ENCODE data around the gene CHRNE.

Gene CHRNE

DNA sequence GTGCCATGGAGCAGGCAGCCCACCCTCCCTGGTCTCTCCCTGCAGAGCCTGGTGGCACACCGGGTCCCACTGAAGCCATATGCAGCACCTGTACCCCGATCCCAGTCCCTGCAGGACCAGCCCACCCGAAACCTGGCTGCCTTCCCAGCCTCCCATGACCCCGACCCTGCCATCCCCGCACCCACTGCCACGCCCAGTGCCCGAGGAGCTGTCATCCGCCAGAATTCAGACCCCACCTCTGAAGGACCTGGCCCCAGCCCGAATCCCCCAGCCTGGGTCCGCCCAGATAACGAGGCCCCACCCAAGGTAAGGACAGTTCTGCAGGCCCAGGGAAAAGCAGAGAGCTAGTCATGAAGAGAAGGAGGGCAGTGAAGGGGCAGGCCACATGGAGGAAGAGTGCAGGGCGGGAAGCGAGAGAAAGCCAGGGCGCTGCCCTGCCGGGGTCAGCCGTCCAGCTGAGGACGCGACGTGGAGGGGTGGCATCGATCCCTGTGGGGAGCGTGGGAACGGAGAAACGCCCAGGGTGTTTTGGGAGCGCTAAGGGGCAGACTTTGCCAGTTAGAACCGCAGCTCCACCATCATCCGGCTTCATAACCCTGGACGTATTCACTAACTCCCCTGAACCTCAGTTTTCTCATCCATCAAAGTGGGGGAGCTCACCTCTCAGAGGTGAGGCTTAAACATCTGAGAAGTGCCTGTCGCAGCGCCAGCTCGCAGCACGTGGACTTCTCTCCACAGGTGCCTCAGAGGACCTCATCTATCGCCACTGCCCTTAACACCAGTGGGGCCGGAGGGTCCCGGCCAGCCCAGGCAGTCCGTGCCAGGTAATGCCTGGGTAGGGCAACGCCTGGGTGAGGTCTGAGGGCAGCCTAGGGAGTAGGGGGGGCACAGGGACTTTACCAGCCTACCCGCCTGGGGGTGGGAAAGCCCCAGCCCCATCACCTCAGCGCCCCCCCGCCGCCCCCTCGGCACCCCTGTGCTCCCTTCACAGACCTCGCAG lies 11.2 kb downstream of the CHRNE start:
- Histone ChIP-seq H3K9ac (no peak overlapping the region), H3K4me2 (no peak overlapping the region), H4K20me1 (ENCODE audit: insufficient read depth) (no peaks in the 10 kb centered on the region), H3K4me3 (IDR thresholded peaks at IDR 0.05; ENCODE audit: insufficient read depth, low read depth, low read length) (no peak overlapping the region), H3K27me3 (ENCODE audit: insufficient read depth, low read depth) (no peaks in the 10 kb centered on the region), H2AFZ (ENCODE audit: low read depth) (no peak overlapping the region), H3K27ac (no peak overlapping the region), H3K4me1 (ENCODE audit: low read depth, poor library complexity, severe bottlenecking) (no peaks in the 10 kb centered on the region), H3K36me3 (ENCODE audit: insufficient read depth) (no peaks in the 10 kb centered on the region), H3K79me2 (ENCODE audit: insufficient read depth, low read depth) (no peaks in the 10 kb centered on the region)
- TF ChIP-seq, protein P1, sequence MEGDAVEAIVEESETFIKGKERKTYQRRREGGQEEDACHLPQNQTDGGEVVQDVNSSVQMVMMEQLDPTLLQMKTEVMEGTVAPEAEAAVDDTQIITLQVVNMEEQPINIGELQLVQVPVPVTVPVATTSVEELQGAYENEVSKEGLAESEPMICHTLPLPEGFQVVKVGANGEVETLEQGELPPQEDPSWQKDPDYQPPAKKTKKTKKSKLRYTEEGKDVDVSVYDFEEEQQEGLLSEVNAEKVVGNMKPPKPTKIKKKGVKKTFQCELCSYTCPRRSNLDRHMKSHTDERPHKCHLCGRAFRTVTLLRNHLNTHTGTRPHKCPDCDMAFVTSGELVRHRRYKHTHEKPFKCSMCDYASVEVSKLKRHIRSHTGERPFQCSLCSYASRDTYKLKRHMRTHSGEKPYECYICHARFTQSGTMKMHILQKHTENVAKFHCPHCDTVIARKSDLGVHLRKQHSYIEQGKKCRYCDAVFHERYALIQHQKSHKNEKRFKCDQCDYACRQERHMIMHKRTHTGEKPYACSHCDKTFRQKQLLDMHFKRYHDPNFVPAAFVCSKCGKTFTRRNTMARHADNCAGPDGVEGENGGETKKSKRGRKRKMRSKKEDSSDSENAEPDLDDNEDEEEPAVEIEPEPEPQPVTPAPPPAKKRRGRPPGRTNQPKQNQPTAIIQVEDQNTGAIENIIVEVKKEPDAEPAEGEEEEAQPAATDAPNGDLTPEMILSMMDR (conservative IDR thresholded peaks at IDR 0.05; ENCODE audit: low read depth, low read length): no peak

DNA sequence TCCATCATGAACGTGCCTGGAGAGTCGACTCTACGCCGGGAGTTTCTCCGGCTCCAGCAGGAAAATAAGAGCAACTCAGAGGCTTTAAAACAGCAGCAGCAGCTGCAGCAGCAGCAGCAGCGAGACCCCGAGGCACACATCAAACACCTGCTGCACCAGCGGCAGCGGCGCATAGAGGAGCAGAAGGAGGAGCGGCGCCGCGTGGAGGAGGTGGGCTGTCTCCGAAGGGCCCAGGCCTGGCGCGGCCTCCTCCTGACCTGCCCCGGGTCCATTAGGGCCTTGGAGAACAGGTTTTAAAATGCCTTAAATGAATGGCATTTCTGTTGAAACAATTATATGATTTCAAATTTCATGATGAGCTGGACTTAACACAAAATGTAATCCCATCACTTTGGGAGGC lies 15.3 kb downstream of the CHRNE start:
- TF ChIP-seq, protein P1 (conservative IDR thresholded peaks at IDR 0.05; ENCODE audit: low read depth, low read length): no peak
- Histone ChIP-seq H3K9ac (no peak overlapping the region), H2AFZ (ENCODE audit: low read depth) (no peak overlapping the region), H3K27me3 (ENCODE audit: insufficient read depth, low read depth) (no peaks in the 10 kb centered on the region), H3K79me2 (ENCODE audit: insufficient read depth, low read depth) (no peaks in the 10 kb centered on the region), H4K20me1 (ENCODE audit: insufficient read depth) (no peaks in the 10 kb centered on the region), H3K36me3 (ENCODE audit: insufficient read depth) (no peaks in the 10 kb centered on the region), H3K4me3 (IDR thresholded peaks at IDR 0.05; ENCODE audit: insufficient read depth, low read depth, low read length) (no peak overlapping the region), H3K4me1 (ENCODE audit: low read depth, poor library complexity, severe bottlenecking) (no peaks in the 10 kb centered on the region), H3K4me2 (no peak overlapping the region), H3K27ac (no peak overlapping the region)

DNA sequence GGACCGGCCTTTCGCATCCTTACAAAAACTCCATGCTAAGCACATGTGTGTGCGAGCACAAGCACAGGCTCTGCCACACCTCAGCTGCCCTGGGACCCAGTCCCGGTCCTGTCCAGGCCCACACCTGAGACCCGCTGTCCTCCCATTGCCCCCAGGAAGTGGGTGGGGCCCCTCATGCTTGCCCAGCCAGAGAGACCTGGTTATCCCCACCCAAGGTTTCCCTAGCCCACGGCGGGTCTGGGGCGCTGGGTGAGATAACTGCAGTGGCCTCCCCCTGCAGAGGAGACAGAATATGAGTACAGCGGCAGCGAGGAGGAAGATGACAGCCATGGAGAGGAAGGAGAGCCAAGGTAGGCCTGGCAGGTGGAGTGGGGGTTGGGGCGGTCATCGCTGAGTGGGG lies 16.1 kb downstream of the CHRNE start:
- TF ChIP-seq, protein P1 (conservative IDR thresholded peaks at IDR 0.05; ENCODE audit: low read depth, low read length): no peak
- Histone ChIP-seq H3K36me3 (ENCODE audit: insufficient read depth) (no peaks in the 10 kb centered on the region), H3K27ac (no peak overlapping the region), H2AFZ (ENCODE audit: low read depth) (no peak overlapping the region), H4K20me1 (ENCODE audit: insufficient read depth) (no peaks in the 10 kb centered on the region), H3K4me3 (IDR thresholded peaks at IDR 0.05; ENCODE audit: insufficient read depth, low read depth, low read length) (no peak overlapping the region), H3K4me1 (ENCODE audit: low read depth, poor library complexity, severe bottlenecking) (no peaks in the 10 kb centered on the region), H3K9ac (no peak overlapping the region), H3K27me3 (ENCODE audit: insufficient read depth, low read depth) (no peaks in the 10 kb centered on the region), H3K79me2 (ENCODE audit: insufficient read depth, low read depth) (no peaks in the 10 kb centered on the region), H3K4me2 (no peak overlapping the region)

DNA sequence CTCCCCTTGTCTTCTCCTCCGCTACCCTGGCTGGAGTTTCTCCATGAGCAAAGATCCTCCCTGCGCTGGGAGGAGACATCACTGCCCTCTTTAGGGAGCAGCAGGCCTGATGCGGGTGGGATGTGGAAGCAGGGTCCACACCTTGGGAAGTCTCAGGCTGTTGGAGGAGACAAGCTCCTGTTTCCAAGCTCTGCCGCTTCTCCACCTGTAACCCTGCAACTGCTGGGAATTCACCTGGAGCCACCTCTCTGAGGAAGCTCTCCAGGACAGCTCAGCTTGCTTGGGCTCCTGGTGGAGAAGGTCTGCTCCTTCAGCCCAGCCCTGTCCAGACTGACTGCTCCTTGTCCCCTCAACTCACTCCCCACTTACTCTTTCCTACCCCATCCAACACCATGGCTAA lies 18.4 kb downstream of the CHRNE start:
- Histone ChIP-seq H3K9ac (no peak overlapping the region), H3K4me3 (IDR thresholded peaks at IDR 0.05; ENCODE audit: insufficient read depth, low read depth, low read length) (no peak overlapping the region), H2AFZ (ENCODE audit: low read depth) (no peak overlapping the region), H3K36me3 (ENCODE audit: insufficient read depth) (no peaks in the 10 kb centered on the region), H3K79me2 (ENCODE audit: insufficient read depth, low read depth) (no peaks in the 10 kb centered on the region), H4K20me1 (ENCODE audit: insufficient read depth) (no peaks in the 10 kb centered on the region), H3K4me2 (no peak overlapping the region), H3K27ac (no peak overlapping the region), H3K27me3 (ENCODE audit: insufficient read depth, low read depth) (no peaks in the 10 kb centered on the region), H3K4me1 (ENCODE audit: low read depth, poor library complexity, severe bottlenecking) (no peaks in the 10 kb centered on the region)
- TF ChIP-seq, protein P1 (conservative IDR thresholded peaks at IDR 0.05; ENCODE audit: low read depth, low read length): no peak
